ENCODE data around the gene KRT1.

DNA sequence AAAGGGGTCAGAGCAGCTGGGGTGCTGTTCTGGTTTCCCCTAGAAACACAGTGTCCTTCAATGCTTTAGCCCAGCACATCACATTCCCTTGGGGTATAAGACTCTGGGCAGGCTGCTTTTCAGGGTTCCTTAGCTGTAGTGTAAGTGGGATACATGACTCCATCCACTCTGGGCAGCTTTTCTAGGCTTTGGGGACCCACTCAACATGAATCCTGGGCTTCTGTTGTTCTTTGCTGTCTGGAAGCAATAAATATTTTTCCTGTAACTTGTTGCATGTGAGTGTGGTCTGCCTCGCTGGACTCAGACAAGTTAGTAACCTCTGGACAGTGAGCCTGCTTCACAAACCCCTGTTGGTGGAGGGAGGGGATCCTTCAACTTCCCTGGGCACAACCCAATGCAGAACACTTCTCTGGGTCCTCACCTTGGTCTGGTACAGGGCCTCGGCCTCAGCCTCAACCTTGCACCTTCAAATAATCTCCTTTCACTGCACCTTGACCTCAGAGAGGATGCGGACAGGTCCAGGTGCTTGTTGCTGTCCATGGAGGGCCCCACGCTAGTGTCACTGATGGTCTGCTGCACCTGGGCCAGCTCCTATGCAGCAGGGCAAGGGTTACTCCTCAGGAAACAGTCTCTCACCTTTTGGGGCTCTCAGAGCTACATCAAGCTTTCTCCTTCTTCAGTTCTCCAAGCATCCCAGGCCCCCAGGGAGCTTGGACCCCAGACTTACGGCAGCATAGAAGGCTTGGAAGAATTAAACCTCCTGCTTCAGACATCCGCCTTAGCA is 48.3 kb downstream of the KRT1 start:
- TF ChIP-seq CTCF (conservative IDR thresholded peaks at IDR 0.05 in 1 of 2, IDR thresholded peaks at IDR 0.05 in 1 of 2; ENCODE audit: low read depth in 1 of 2, low read length in 2 of 2) (no peak), EZH2 (IDR thresholded peaks at IDR 0.05; ENCODE audit: low read length, missing control alignments) (no peak)

Data from fibroblast of lung (primary cell).